Muscle layer of duodenum (tissue), 2 donors: Measurements from ENCODE around the gene PCDHGC5.
A peak's percentile ranks its signal among the peaks of the same experiment; 100 is the strongest.

Experiments used
- H3K27ac ChIP-seq: one replicate; pipeline ENCODE4 v1.7.0; 2013; ENCODE audit warnings: mild to moderate bottlenecking, low read length
- H3K27me3 ChIP-seq: one replicate; pipeline ENCODE4 v1.7.0; 2013; ENCODE audit warnings: low read depth, mild to moderate bottlenecking, control low read depth, low read length
- H3K36me3 ChIP-seq, 2 donors: one replicate each; pipeline ENCODE4 v1.7.0; 2013; ENCODE audit warnings: low read length in 2 of 2, control low read depth in 1 of 2, mild to moderate bottlenecking in 1 of 2; ENCODE audit not compliant: insufficient read depth in 2 of 2, control insufficient read depth in 1 of 2
- H3K4me1 ChIP-seq, 2 donors: one replicate each; pipeline ENCODE4 v1.7.0; 2013; ENCODE audit warnings: low read length in 2 of 2, mild to moderate bottlenecking in 2 of 2, control low read depth in 1 of 2, moderate library complexity in 1 of 2; ENCODE audit not compliant: insufficient read depth in 2 of 2, control insufficient read depth in 1 of 2
- H3K4me3 ChIP-seq, 2 donors: one replicate each; pipeline ENCODE4 v1.7.0; 2013; ENCODE audit warnings: low read length in 2 of 2, low read depth in 1 of 2, mild to moderate bottlenecking in 1 of 2
- H3K9me3 ChIP-seq, 2 donors: one replicate each; pipeline ENCODE4 v1.7.0; 2013; ENCODE audit warnings: low read length in 2 of 2, control low read depth in 1 of 2, mild to moderate bottlenecking in 1 of 2; ENCODE audit not compliant: control insufficient read depth in 1 of 2
- donor health status: healthy.

The PCDHGC5 gene

GRCh38 chr5:141479776-141480175, 9.1 kb upstream of the PCDHGC5 start:
- no peaks in the 10 kb centered on the region for H3K27me3 ChIP-seq
- H3K4me1 ChIP-seq = peaks cover 5 to 57% of the 10 kb centered on the region in 2 donors
- H3K4me3 ChIP-seq = peak overlapping the region; percentile 13 to 49
- no peak overlapping the region for H3K27ac ChIP-seq
- no peaks in the 10 kb centered on the region for H3K36me3 ChIP-seq
- no peaks in the 10 kb centered on the region for H3K9me3 ChIP-seq

GRCh38 chr5:141483902-141484301, 5.0 kb upstream of the PCDHGC5 start:
- H3K4me3 ChIP-seq = no peak overlapping the region
- H3K27ac ChIP-seq = no peak overlapping the region
- peaks cover 7 to 47% of the 10 kb centered on the region in 2 donors for H3K4me1 ChIP-seq
- no peaks in the 10 kb centered on the region for H3K27me3 ChIP-seq
- H3K36me3 ChIP-seq = no peaks in the 10 kb centered on the region
- no peaks in the 10 kb centered on the region for H3K9me3 ChIP-seq

DNA sequence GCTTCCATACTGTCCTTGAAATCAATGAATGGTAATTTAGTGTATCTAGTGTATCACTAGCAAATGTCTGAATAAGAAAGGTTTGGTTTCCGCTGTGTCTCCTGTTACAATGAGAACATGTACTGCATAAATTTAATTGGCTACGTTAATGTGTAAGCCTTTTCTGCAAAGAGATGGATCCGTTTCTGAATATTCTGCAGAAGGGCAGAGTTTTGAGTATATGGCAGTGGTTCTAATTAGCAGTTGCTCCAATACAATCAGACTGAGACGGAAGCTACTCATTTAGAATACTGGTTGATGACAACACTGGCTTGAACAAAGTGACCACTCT, 4.6 kb upstream of the PCDHGC5 start:
- Histone ChIP-seq H3K27me3 (no peaks in the 10 kb centered on the region), H3K27ac (no peak overlapping the region), H3K36me3 (no peaks in the 10 kb centered on the region), H3K4me3 (peak overlapping the region; percentile 46 to 48), H3K4me1 (peaks cover 7 to 49% of the 10 kb centered on the region in 2 donors), H3K9me3 (no peaks in the 10 kb centered on the region)

DNA sequence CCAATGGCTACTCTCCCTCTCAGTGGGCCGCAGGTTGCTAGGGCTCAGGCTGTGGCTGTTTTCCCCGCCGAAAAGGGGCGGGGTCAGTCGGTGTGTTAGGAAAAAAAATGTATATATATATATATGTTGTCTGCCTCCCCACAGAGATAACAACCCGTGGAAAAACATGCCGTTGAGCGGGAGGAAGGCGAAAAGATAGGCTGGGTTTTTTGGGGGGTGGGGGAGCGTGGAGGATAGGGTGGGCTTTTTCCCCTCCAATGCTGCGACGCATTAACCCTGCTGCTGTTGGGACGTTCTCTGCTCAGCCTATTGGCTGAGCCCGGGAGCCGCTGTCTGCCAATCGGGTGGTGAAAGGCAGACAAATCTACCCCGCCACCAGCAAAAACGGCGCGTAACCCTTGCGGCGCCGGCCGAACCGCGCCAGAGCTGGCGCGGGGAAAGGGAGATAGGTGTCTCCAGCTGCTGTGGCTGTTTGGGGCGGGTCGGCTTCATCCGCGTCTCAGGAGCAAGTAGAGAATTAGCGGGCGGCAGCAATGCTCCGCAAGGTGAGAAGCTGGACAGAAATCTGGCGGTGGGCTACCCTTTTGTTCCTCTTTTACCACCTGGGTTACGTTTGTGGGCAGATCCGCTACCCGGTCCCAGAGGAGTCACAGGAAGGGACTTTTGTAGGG, 4.1 kb upstream of the PCDHGC5 start, which contains the start of gene PCDHGC4:
TSS of gene PCDHGC4 (plus strand) at position 390 of the 671 bp plus-strand sequence. CDS start at position 534, 144 bp downstream.
- no peaks in the 10 kb centered on the region for H3K27me3 ChIP-seq
- peaks cover under 1 to 3% of the 10 kb centered on the region in 2 donors for H3K36me3 ChIP-seq
- H3K9me3 ChIP-seq = no peaks in the 10 kb centered on the region
- peaks cover 7 to 49% of the 10 kb centered on the region in 2 donors for H3K4me1 ChIP-seq
- H3K27ac ChIP-seq = no peak within 1 kb of the TSS
- H3K4me3 ChIP-seq = peak within 1 kb of the TSS; percentile 46 to 48

DNA sequence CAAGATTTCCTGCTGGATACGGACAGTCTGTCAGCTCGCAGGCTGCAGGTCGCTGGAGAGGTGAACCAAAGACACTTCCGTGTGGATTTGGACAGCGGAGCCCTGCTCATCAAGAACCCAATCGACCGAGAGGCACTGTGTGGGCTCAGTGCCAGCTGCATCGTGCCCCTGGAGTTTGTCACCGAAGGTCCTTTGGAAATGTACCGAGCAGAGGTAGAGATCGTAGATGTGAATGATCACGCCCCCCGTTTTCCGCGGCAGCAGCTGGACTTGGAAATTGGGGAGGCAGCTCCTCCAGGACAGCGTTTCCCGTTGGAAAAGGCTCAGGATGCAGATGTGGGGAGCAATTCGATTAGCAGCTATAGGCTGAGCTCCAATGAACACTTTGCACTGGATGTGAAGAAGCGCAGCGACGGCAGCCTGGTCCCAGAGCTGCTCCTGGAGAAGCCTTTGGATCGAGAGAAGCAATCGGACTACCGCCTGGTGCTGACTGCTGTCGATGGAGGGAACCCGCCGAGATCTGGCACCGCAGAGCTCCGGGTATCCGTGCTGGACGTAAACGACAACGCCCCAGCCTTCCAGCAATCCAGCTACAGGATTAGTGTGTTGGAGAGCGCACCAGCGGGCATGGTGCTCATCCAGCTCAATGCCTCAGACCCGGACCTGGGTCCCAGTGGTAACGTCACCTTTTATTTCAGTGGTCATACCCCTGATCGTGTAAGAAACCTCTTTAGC, 3.4 kb upstream of the PCDHGC5 start:
- peaks cover 7 to 10% of the 10 kb centered on the region in 2 donors for H3K36me3 ChIP-seq
- no peaks in the 10 kb centered on the region for H3K9me3 ChIP-seq
- H3K4me3 ChIP-seq = peak overlapping the region; percentile 46 to 48

GRCh38 chr5:141486091-141486490, 2.8 kb upstream of the PCDHGC5 start:
- Histone ChIP-seq H3K4me1 (peaks cover 7 to 39% of the 10 kb centered on the region in 2 donors), H3K36me3 (peaks cover 7 to 13% of the 10 kb centered on the region in 2 donors), H3K27me3 (no peaks in the 10 kb centered on the region), H3K27ac (no peak overlapping the region), H3K9me3 (no peaks in the 10 kb centered on the region), H3K4me3 (no peak overlapping the region)

More for the DNA sequence above, 3.4 kb upstream of the PCDHGC5 start:
- H3K4me1 ChIP-seq = peaks cover 7 to 44% of the 10 kb centered on the region in 2 donors
- no peaks in the 10 kb centered on the region for H3K27me3 ChIP-seq
- H3K27ac ChIP-seq = no peak overlapping the region

- no peaks in the 10 kb centered on the region for H3K9me3 ChIP-seq
- no peaks in the 10 kb centered on the region for H3K27me3 ChIP-seq
- no peak overlapping the region for H3K4me3 ChIP-seq
- peaks cover 7 to 21% of the 10 kb centered on the region in 2 donors for H3K36me3 ChIP-seq
- peaks cover 7 to 40% of the 10 kb centered on the region in 2 donors for H3K4me1 ChIP-seq
- no peak overlapping the region for H3K27ac ChIP-seq
Measured at GRCh38 chr5:141487131-141487530, 1.8 kb upstream of the PCDHGC5 start.

GRCh38 chr5:141489841-141490240, 960 bp downstream of the PCDHGC5 start:
- no peaks in the 10 kb centered on the region for H3K27me3 ChIP-seq
- H3K27ac ChIP-seq = no peak overlapping the region
- H3K36me3 ChIP-seq = peaks cover 7 to 24% of the 10 kb centered on the region in 2 donors
- H3K4me3 ChIP-seq = no peak overlapping the region
- no peaks in the 10 kb centered on the region for H3K9me3 ChIP-seq
- peaks cover 10 to 42% of the 10 kb centered on the region in 2 donors for H3K4me1 ChIP-seq

- H3K4me3 ChIP-seq = no peak overlapping the region
- peaks cover 7 to 24% of the 10 kb centered on the region in 2 donors for H3K36me3 ChIP-seq
- no peaks in the 10 kb centered on the region for H3K27me3 ChIP-seq
- peaks cover 8 to 39% of the 10 kb centered on the region in 2 donors for H3K4me1 ChIP-seq
- H3K9me3 ChIP-seq = no peaks in the 10 kb centered on the region
- H3K27ac ChIP-seq = no peak overlapping the region
Measured at GRCh38 chr5:141490271-141490670, 1.4 kb downstream of the PCDHGC5 start.

DNA sequence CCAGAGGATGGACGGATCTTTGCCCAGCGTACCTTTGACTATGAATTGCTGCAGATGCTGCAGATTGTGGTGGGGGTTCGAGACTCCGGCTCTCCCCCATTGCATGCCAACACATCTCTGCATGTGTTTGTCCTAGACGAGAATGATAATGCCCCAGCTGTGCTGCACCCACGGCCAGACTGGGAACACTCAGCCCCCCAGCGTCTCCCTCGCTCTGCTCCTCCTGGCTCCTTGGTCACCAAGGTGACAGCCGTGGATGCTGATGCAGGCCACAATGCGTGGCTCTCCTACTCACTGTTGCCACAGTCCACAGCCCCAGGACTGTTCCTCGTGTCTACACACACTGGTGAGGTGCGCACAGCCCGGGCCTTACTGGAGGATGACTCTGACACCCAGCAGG, 1.9 kb downstream of the PCDHGC5 start:
- H3K4me1 ChIP-seq = peaks cover 3 to 36% of the 10 kb centered on the region in 2 donors
- H3K4me3 ChIP-seq = no peak overlapping the region
- no peak overlapping the region for H3K27ac ChIP-seq
- H3K36me3 ChIP-seq = peaks cover 7 to 24% of the 10 kb centered on the region in 2 donors
- no peaks in the 10 kb centered on the region for H3K9me3 ChIP-seq
- H3K27me3 ChIP-seq = no peaks in the 10 kb centered on the region

- Histone ChIP-seq H3K4me3 (no peak overlapping the region), H3K36me3 (peaks cover 14 to 29% of the 10 kb centered on the region in 2 donors), H3K27me3 (no peaks in the 10 kb centered on the region), H3K4me1 (peaks cover 3 to 36% of the 10 kb centered on the region in 2 donors), H3K27ac (no peak overlapping the region), H3K9me3 (no peaks in the 10 kb centered on the region)
Measured at GRCh38 chr5:141491323-141492167, 2.7 kb downstream of the PCDHGC5 start.
